Stimulated activated CD8-positive, alpha-beta memory T cell treated with anti-CD3 and anti-CD28 coated beads, Interleukin-4, amount 100 ng/mL, for 24 hours (primary cell): Measurements from ENCODE around the gene KLF2.

Experiments
- DNase-seq: peaks from one replicate; pipeline ENCODE4 v3.0.0-alpha.2; 2020; ENCODE audit warnings: low read depth

KLF2 gene

DNA sequence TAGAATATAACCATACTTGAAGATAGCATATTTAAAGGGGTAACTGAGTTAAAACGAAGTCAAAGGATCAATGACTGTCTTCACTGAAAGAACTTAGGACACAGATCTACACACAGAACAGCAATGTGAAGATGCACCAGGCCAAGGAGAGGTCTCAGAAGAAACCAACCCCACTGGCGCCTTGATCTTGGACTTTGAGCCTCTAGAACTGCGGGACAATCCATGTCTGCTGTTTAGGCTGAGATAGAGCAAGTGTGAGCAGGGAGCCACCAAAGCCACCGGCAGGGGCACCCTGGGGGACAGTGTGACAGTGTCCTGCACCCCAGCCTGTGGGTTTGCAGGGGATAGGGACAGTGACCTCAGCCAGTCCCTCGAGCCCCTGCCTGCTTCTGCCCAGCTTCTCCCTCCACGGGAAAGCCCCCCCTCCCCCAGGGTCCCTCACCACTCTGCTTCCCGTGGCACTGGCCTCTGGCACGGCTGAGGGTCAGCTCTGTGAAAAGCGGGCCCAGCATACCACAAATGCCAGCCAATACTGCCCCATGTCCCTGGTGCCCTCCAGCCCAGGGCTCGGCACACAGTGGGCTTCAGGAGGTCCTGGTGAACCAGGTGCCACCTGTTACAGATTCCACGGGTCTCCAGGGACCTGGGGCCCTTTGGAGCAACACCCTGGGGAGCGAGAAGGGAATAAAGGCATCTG is 40.8 kb downstream of the KLF2 start:
- DNase-seq, result no peak

DNA sequence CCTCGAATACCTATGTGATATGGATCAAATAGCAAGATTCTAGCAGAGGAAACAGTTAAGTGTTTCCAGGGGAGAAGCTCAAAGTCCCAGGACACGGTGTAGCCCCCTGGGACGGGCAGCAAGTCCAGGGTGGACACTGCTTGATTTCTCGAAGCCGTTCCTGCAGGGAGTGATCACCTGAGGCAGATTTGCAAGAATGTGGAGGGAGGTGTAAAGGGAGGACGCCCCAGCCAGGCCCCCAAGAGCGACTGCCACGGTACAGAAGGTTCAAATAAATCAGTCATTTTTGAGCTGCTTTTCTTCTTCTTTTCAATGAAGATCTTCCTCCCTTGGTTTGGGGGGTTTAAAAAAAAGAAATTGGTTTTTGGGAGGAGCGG is 41.4 kb downstream of the KLF2 start:
- DNase-seq, result no peak

GRCh38 chr19:16366433-16367260 is 42.0 kb downstream of the KLF2 start:
- no peak for DNase-seq

DNA sequence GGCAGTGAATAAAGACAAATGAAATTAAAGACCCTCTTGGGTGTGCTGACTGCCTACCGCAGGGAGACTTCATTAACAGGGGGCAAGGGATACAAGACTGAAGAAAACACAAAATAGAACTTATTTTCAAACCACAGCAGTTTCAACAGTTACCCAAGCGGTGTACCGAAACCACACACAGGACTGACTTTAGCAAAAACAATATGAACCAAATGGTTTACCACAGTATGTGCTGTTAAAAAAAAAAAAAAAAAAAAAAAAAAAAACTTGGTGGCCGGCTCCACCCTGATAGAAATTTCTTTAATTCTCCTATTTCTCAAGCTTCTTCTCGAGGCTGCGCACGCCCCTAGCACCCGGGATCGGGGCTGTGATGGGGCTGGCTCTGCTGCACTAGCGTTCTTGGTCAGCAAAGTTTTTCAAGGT is 42.6 kb downstream of the KLF2 start:
- no peak for DNase-seq

GRCh38 chr19:16368385-16369305 is 44.0 kb downstream of the KLF2 start:
- DNase-seq, result no peak

- DNase-seq, result no peak
These were observed 44.7 kb downstream of the KLF2 start for GRCh38 chr19:16369306-16369663.

- DNase-seq, result no peak
These were observed 45.3 kb downstream of the KLF2 start for GRCh38 chr19:16369664-16370576.

- no peak for DNase-seq
These were observed 46.2 kb downstream of the KLF2 start for GRCh38 chr19:16370641-16371391.

DNA sequence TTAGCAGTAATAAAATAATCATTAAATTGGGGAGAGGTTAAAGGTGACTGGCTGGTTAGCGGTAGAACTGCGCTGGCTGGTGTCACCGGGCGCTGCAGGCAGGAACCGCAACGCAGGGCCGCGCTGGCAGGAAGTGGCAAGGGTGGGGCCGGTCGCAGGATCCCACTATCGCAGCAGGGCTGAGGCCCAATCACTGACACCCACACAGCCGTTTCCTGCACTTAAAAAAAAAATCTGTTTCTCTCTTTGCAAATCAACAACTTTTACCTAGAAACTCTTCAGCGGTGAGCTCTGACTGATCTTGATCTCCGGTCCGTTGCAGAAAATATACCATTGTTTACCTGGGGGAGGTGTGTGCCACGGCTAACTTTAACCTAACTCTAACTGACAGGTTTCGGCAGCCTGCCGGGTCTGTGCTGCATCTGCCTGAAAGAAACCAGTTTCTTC is 46.9 kb downstream of the KLF2 start:
- DNase-seq, result peak; percentile 80

DNA sequence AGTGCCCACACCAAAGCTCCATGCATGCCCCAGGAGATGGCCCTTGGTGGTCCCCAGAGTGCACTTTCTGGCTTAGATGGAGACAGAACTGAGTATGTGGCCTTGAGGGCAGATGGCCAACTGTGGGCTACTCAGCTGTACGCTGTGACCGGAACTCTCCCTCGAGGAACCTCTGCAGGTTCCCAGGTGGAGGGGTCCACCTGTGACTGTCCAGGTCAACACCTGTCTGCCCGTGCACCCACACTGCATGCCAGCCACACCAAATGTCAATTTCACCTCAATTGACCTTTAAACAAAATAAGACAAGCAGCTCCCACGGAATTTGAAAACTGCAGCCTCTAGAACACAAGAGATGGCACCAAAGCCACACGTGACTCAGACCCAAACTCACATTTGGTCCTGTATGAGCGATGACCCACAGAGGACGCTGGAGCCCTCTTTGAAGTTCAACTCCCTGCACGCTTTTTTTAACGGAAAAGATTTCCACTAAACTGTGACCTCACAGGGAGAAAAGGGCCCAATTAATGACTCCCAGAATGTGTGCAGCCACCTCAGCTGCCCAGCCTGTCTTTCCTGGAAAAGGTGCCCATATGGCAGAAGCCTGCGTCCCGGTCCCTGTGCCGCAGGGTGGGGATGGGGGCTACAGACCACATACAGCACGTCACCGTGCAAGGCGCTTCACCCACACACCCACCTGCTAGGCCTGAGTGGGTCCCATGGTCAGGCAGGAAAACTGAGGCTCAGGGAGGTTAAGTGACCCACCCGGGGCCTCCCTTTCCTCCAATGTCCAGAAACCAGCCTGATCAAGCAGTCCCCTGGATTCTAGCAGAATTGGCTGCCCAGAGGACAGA is 47.7 kb downstream of the KLF2 start:
- DNase-seq, result no peak

DNA sequence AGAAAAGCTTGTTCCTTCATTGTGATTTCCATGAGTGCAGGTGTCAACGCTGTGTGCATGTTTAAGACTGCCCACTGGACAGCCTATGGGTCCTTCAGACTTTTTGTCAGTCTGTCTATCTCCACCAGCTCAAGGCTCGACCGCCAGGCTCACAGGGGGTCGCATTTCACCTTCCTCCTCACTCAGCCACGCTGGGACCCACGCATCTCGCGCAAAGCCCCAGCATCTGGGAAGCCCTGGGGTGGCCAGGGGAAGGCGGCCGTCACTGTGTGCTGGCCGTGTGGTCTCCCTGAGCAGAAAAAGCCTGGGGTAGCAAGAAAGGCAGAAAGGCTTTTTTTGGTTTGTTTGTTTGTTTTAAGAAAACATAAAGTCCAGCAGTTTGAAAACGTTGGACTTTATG is 48.5 kb downstream of the KLF2 start:
- DNase-seq, result no peak

DNA sequence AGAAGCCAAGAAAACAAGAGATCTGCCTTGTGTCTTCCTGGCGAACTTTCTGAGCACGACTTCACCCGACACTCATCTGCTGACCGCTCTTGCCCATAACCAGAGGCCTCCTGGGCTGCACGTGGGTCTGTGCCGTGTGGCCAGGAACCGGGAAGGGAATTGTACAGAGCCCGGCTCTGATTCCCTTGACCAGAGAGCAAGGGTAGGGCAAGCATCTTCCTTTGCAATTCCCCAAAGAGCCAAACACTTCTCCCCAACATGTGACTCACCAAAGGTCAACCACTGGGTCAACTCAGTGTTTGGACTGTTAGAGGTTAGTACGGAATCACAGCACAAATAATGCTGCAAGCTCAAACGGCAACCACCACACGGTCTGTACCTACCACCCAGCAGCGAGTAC is 48.9 kb downstream of the KLF2 start:
- DNase-seq, result no peak

DNA sequence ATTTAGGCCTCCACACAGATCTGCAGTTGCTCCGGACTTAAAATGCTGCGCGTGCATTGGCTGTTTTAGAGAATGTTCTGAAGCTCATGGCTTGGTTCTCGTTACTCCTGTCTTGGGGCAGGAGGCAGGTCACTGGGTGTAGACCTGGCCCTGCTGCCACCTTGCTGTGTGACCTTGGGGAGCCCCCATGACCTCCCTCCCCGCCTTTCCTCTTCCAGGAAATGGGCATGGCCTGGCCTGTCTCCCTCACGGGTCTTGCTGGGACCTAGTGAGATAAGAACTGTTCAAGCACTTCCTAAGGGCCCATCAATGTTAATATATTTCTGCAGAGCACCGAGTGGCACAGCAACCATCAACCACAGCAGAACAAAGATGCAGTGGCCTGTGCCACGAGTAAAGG is 49.4 kb downstream of the KLF2 start:
- DNase-seq, result no peak

GRCh38 chr19:16374436-16374835 is 49.8 kb downstream of the KLF2 start:
- DNase-seq, result no peak

- no peak for DNase-seq
These were observed 50.7 kb downstream of the KLF2 start for GRCh38 chr19:16375157-16375935.

- no peak for DNase-seq
These were observed 51.2 kb downstream of the KLF2 start for GRCh38 chr19:16375936-16376185.

GRCh38 chr19:16376241-16376640 is 51.6 kb downstream of the KLF2 start:
- DNase-seq, result no peak

GRCh38 chr19:16376649-16377048 is 52.0 kb downstream of the KLF2 start:
- DNase-seq, result no peak

DNA sequence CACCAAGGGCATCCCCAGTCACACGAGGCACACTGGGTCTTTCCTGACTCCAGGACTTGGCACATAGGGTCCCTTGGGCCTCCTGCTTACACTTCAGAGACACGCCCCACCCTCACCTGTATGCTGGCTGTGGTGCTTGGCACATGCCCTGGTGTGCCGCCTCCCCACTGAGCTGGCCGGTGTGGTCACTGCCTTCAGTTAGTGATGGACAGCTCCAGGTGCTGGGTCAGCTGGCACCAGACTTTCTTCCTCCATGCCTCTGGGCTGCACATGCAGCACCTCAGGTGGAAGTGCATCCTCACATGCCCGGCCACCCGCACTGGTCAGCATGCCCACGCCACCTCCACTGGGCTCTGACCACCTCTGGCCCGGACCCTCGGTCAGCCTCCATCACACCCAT is 52.9 kb downstream of the KLF2 start:
- DNase-seq, result no peak
